AG09319 (cell line): ENCODE data around the gene NXT1.

Experiments
- DNase-seq: peaks from one replicate; pipeline ENCODE4 v3.0.0-alpha.2; 2010; ENCODE audit warnings: low read depth; ENCODE audit errors: extremely low read depth
- CTCF ChIP-seq: IDR thresholded peaks from 2 replicates; pipeline ENCODE4 v1.5.1; 2011; ENCODE audit warnings: low read depth, mild to moderate bottlenecking, inconsistent platforms, low read length, moderate library complexity

The NXT1 gene

GRCh38 chr20:23367770-23368169, 17.2 kb downstream of the NXT1 start:
- no peak for TF ChIP-seq CTCF
- no peak for DNase-seq

GRCh38 chr20:23368316-23369071, 17.9 kb downstream of the NXT1 start:
- no peak for TF ChIP-seq CTCF
- no peak for DNase-seq

- no peak for DNase-seq
- TF ChIP-seq CTCF, result no peak
These were observed 18.7 kb downstream of the NXT1 start for GRCh38 chr20:23369072-23369823.

- no peak for TF ChIP-seq CTCF
- no peak for DNase-seq
These were observed 19.7 kb downstream of the NXT1 start for GRCh38 chr20:23370274-23370673.

GRCh38 chr20:23370873-23371272, 20.3 kb downstream of the NXT1 start:
- TF ChIP-seq CTCF, result no peak

GRCh38 chr20:23371496-23371895, 20.9 kb downstream of the NXT1 start:
- TF ChIP-seq CTCF, result no peak
- DNase-seq, result no peak

More at GRCh38 chr20:23370873-23371272, 20.3 kb downstream of the NXT1 start:
- no peak for DNase-seq

GRCh38 chr20:23374441-23374840, 23.9 kb downstream of the NXT1 start:
- TF ChIP-seq CTCF, result no peak
- DNase-seq, result no peak
